HG02885 (cell line): Measurements from ENCODE around the gene VIM.
A peak's percentile ranks its signal among the peaks of the same experiment; 100 is the strongest.

Experiments used
- ATAC-seq: cut with Tn5 transposase; IDR thresholded peaks from one replicate; pipeline ENCODE4 v1.9.1; 2021; ENCODE audit warnings: mild to moderate bottlenecking; ENCODE audit not compliant: unreplicated experiment, poor library complexity

Gene VIM

GRCh38 chr10:17228091-17229015, at the start of gene VIM:
Gene VIM, plus strand, starts transcription at chr10:17228241. Its CDS starts 1,182 bp downstream, at chr10:17229423.
- ATAC-seq = peak; percentile 33

GRCh38 chr10:17179002-17179401, 49.0 kb upstream of the VIM start:
- no peak for ATAC-seq

- no peak for ATAC-seq
Measured at GRCh38 chr10:17181110-17181509, 46.9 kb upstream of the VIM start.

- ATAC-seq = no peak
Measured at GRCh38 chr10:17181751-17182150, 46.3 kb upstream of the VIM start.

- no peak for ATAC-seq
Measured at GRCh38 chr10:17183110-17183509, 44.9 kb upstream of the VIM start.

GRCh38 chr10:17185873-17186272, 42.2 kb upstream of the VIM start:
- ATAC-seq = no peak

- no peak for ATAC-seq
Measured at GRCh38 chr10:17188644-17189172, 39.3 kb upstream of the VIM start.

GRCh38 chr10:17190602-17191001, 37.4 kb upstream of the VIM start:
- ATAC-seq = no peak

GRCh38 chr10:17195083-17195482, 33.0 kb upstream of the VIM start:
- no peak for ATAC-seq

- no peak for ATAC-seq
Measured at GRCh38 chr10:17196045-17196444, 32.0 kb upstream of the VIM start.

- ATAC-seq = no peak
Measured at GRCh38 chr10:17196573-17196972, 31.5 kb upstream of the VIM start.

GRCh38 chr10:17199351-17199804, 28.7 kb upstream of the VIM start:
- no peak for ATAC-seq

- no peak for ATAC-seq
Measured at GRCh38 chr10:17200001-17200911, 27.8 kb upstream of the VIM start.

- peak; percentile 97 for ATAC-seq
Measured at GRCh38 chr10:17200912-17201793, 26.9 kb upstream of the VIM start, which contains the start of gene TRDMT1. Gene TRDMT1, minus strand, starts transcription at chr10:17201672. Its CDS starts 38 bp downstream, at chr10:17201634.

GRCh38 chr10:17201794-17202116, 26.3 kb upstream of the VIM start:
- ATAC-seq = no peak

- no peak for ATAC-seq
Measured at GRCh38 chr10:17202506-17202905, 25.5 kb upstream of the VIM start.

GRCh38 chr10:17202999-17203398, 25.0 kb upstream of the VIM start:
- no peak for ATAC-seq

- no peak for ATAC-seq
Measured at GRCh38 chr10:17203416-17203815, 24.6 kb upstream of the VIM start.

GRCh38 chr10:17206210-17206709, 21.8 kb upstream of the VIM start:
- ATAC-seq = peak; percentile 31

GRCh38 chr10:17208476-17208875, 19.6 kb upstream of the VIM start:
- ATAC-seq = no peak
